ENCODE data around the gene C16orf89.

C16orf89 gene

GRCh38 chr16:5003211-5003610, 62.5 kb downstream of the C16orf89 start:
- no peak for DNase-seq (ENCODE audit: low read depth)

GRCh38 chr16:5002699-5003143, 63.0 kb downstream of the C16orf89 start:
- DNase-seq (ENCODE audit: low read depth): no peak

- DNase-seq (ENCODE audit: low read depth): no peak
These were observed 63.8 kb downstream of the C16orf89 start for GRCh38 chr16:5001986-5002385.

- DNase-seq (ENCODE audit: low read depth): no peak
These were observed 64.2 kb downstream of the C16orf89 start for GRCh38 chr16:5001571-5001970.

- no peak for DNase-seq (ENCODE audit: low read depth)
These were observed 65.2 kb downstream of the C16orf89 start for GRCh38 chr16:5000573-5001001.

- no peak for DNase-seq (ENCODE audit: low read depth)
These were observed 70.9 kb downstream of the C16orf89 start for GRCh38 chr16:4994719-4995434.
